Osteoblast (primary cell): ENCODE data around the gene FAT2. TPM values are rescaled to one million over a fixed set of nuclear protein-coding genes. Genes with fewer than 3 reads are reported as not detected.

Experiments
- DNase-seq: peaks from one replicate; pipeline ENCODE4 v3.0.0; 2011; ENCODE audit warnings: low spot score, mixed read lengths; ENCODE audit not compliant: insufficient read length; ENCODE audit errors: missing footprints
- H2AFZ ChIP-seq: 2 replicates; pipeline ENCODE4 v1.6.0; 2011; ENCODE audit warnings: mild to moderate bottlenecking, low read length
- H3K27ac ChIP-seq: 2 replicates; pipeline ENCODE4 v1.5.1; 2011; ENCODE audit warnings: mild to moderate bottlenecking, low read depth, low read length, moderate library complexity
- H3K27me3 ChIP-seq: 2 replicates; pipeline ENCODE4 v1.6.0; 2012; ENCODE audit warnings: mild to moderate bottlenecking, control low read depth, inconsistent platforms, low read length, moderate library complexity; ENCODE audit not compliant: insufficient read depth
- H3K36me3 ChIP-seq: 2 replicates; pipeline ENCODE4 v1.5.1; 2011; ENCODE audit warnings: mild to moderate bottlenecking, low read length, control low read depth, moderate library complexity; ENCODE audit not compliant: insufficient read depth
- H3K4me1 ChIP-seq: 2 replicates; pipeline ENCODE4 v1.5.1; 2011; ENCODE audit warnings: mild to moderate bottlenecking, low read length, control low read depth, moderate library complexity; ENCODE audit not compliant: insufficient read depth
- H3K4me2 ChIP-seq: 2 replicates; pipeline ENCODE4 v1.6.0; 2011; ENCODE audit warnings: mild to moderate bottlenecking, low read length; ENCODE audit not compliant: insufficient read depth
- H3K4me3 ChIP-seq: fragments of 200-600 bp; sonication (generic); 3 replicates; pipeline ENCODE4 v1.5.1; 2012; ENCODE audit warnings: mild to moderate bottlenecking, low read length, inconsistent platforms; ENCODE audit not compliant: insufficient read depth
- H3K79me2 ChIP-seq: 2 replicates; pipeline ENCODE4 v1.6.0; 2012; ENCODE audit warnings: mild to moderate bottlenecking, low read length, control low read depth, inconsistent platforms; ENCODE audit not compliant: insufficient read depth
- H3K9me3 ChIP-seq: 2 replicates; pipeline ENCODE4 v1.5.1; 2011; ENCODE audit warnings: low read depth, low read length, control low read depth
- H4K20me1 ChIP-seq: 2 replicates; pipeline ENCODE4 v1.6.0; 2012; ENCODE audit warnings: mild to moderate bottlenecking, low read length, control low read depth; ENCODE audit not compliant: insufficient read depth
- total RNA-seq: library from RNA; depleted of rRNA; stranded (reverse); fragments of >200 nt; gene quantifications from 2 replicates; pipeline ENCODE4 v1.2.3, GENCODE V29; 2012
- TF ChIP-seq, protein P1 (sequence below): IDR thresholded peaks from 2 replicates; pipeline ENCODE4 v1.5.1; 2011; ENCODE audit warnings: mild to moderate bottlenecking, low read depth, low read length, moderate library complexity; ENCODE audit errors: extremely low read depth

FAT2 gene
- total RNA-seq, 1 donor, result 0.36 TPM

DNA sequence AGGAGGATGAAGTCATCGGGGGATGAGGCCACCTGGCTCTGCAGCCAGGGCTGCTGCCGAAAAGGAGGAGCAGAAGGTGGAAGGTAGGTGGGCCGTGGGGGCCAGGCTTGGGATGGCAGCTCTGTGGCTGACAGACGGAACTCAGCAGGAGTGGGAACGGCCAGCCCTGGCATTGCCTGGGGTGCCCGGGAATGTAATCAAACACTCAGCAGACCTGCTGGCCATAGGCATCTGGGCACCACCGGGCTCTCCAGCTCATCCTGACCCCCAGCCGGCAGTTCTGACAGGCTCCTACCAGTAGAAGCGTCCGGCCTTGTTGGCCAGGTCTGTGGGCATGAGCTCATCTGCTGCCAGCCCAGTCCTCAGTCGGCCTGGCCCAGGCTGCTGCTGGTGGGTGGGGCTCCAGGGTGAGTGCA is 4.3 kb upstream of the FAT2 start:
- Histone ChIP-seq H3K4me2 (no peak overlapping the region), H3K9me3 (no peaks in the 10 kb centered on the region), H3K36me3 (no peaks in the 10 kb centered on the region), H3K27me3 (no peaks in the 10 kb centered on the region), H2AFZ (no peak overlapping the region), H3K79me2 (no peaks in the 10 kb centered on the region), H3K27ac (no peak overlapping the region), H3K4me3 (no peak overlapping the region), H4K20me1 (no peaks in the 10 kb centered on the region), H3K4me1 (no peaks in the 10 kb centered on the region)
- DNase-seq, result no peak
- TF ChIP-seq, protein P1, sequence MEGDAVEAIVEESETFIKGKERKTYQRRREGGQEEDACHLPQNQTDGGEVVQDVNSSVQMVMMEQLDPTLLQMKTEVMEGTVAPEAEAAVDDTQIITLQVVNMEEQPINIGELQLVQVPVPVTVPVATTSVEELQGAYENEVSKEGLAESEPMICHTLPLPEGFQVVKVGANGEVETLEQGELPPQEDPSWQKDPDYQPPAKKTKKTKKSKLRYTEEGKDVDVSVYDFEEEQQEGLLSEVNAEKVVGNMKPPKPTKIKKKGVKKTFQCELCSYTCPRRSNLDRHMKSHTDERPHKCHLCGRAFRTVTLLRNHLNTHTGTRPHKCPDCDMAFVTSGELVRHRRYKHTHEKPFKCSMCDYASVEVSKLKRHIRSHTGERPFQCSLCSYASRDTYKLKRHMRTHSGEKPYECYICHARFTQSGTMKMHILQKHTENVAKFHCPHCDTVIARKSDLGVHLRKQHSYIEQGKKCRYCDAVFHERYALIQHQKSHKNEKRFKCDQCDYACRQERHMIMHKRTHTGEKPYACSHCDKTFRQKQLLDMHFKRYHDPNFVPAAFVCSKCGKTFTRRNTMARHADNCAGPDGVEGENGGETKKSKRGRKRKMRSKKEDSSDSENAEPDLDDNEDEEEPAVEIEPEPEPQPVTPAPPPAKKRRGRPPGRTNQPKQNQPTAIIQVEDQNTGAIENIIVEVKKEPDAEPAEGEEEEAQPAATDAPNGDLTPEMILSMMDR, result no peak

DNA sequence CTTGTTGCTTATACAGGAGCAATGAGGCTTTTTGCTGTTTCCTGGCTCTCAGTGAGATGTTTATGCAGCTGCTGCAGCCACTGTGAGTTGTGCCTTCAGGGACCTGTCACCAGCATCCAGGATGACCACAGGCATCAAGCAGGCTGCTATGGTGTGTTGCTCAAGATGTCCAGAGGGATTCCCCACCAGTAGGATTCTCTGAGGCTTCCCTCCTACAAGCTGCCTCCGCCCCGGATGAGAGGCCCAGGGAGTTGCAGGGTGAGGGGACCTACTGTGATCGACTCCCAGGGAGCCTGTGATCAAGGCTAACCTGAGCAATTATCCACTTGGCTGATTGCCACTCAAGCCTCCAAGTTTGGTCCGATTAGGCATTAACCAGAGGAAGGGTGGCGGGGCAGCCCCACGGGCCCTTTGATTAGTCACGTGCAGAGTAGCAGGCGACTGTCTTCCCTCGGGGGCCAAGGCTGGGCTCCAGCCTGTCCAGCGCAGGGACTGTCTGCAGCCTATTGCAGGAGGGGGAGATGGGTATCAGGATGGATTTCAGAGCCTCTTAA is 1.8 kb upstream of the FAT2 start:
- TF ChIP-seq, protein P1, result no peak
- peaks cover 4% of the 10 kb centered on the region for H3K27me3 ChIP-seq
- H3K4me2 ChIP-seq, result no peak overlapping the region
- no peak overlapping the region for H3K4me3 ChIP-seq
- H3K27ac ChIP-seq, result no peak overlapping the region
- no peaks in the 10 kb centered on the region for H4K20me1 ChIP-seq
- no peaks in the 10 kb centered on the region for H3K36me3 ChIP-seq
- DNase-seq, result peak; percentile 88
- no peaks in the 10 kb centered on the region for H3K79me2 ChIP-seq
- H3K9me3 ChIP-seq, result no peaks in the 10 kb centered on the region
- H3K4me1 ChIP-seq, result no peaks in the 10 kb centered on the region
- no peak overlapping the region for H2AFZ ChIP-seq

DNA sequence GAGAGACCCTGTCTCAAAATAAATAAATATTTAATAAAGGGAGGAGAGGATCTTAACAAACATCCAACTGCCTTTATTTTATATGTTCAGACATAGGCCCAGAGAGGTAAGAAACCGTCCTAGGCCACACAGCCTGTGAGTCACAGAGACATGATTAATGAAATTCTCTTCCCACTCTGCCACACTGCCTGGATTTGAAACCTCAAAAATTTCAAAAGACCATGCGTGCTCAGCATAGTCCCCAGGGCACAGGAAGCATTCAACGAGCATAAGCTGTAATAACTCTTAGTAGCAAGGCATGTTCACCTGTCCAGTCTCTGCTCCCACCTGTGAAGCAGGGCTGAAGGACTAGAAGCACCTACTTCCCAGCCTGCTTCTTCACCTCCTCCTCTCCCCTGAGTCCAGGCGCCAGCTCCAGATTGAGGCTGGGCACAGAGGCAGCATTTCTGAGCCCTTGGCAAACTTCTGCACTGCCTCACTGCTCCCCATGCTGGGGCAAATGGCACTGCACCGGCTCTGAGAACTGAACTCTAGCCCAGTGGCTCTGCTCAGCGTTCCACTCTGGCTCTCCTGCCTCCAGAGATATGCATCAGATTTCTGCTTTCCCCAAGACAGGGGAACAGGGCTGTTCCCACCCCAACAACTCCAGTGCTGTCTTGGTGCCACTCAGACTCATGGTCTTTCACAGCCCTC is 1.1 kb downstream of the FAT2 start:
- TF ChIP-seq, protein P1, result no peak
- H4K20me1 ChIP-seq, result no peaks in the 10 kb centered on the region
- H3K4me1 ChIP-seq, result no peaks in the 10 kb centered on the region
- no peaks in the 10 kb centered on the region for H3K79me2 ChIP-seq
- no peak overlapping the region for H3K4me2 ChIP-seq
- no peaks in the 10 kb centered on the region for H3K36me3 ChIP-seq
- peaks cover 4% of the 10 kb centered on the region for H3K27me3 ChIP-seq
- H2AFZ ChIP-seq, result no peak overlapping the region
- no peaks in the 10 kb centered on the region for H3K9me3 ChIP-seq
- DNase-seq, result peak; percentile 78
- H3K27ac ChIP-seq, result no peak overlapping the region
- no peak overlapping the region for H3K4me3 ChIP-seq

DNA sequence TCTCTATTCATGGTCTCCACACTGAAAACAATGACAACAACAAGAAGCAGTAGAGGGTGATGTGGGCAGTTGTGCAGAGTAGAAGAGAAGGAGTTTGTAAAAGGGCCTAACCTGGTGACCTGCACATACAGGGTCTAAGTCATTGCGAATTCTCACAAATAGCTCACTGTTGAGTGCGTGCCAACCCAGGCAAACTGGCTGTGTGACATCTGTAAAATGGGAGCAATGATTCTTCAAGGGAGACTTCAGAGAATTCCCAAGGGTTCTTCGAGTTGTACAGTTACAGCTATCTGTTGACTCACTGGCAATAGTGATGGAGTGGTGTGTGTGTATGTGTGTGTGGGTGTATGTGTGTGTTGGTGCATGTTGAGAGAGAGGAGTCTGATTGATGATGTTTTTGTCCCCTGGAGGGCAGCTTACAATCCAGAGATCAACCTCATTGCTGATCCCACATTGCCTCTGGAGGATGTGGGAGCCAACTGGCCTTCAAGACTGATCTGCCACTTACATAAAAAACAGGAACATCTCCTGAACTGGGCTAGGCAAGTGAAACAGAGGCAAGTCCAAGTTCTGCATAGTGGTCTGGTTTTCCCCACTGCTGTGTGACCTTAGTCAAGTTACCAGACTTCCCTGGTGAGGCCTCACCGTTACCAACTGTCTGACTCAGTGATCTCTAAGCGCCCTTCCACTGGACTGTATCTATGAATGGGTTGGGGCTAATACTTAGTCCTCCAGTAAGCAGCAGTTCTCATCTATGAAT is 3.2 kb downstream of the FAT2 start:
- H3K9me3 ChIP-seq, result no peaks in the 10 kb centered on the region
- no peaks in the 10 kb centered on the region for H3K36me3 ChIP-seq
- H3K27me3 ChIP-seq, result peaks cover 4% of the 10 kb centered on the region
- DNase-seq, result no peak
- H3K79me2 ChIP-seq, result no peaks in the 10 kb centered on the region
- H3K27ac ChIP-seq, result no peak overlapping the region
- H4K20me1 ChIP-seq, result no peaks in the 10 kb centered on the region
- H3K4me3 ChIP-seq, result no peak overlapping the region
- TF ChIP-seq, protein P1, result no peak
- H3K4me1 ChIP-seq, result no peaks in the 10 kb centered on the region
- H2AFZ ChIP-seq, result no peak overlapping the region
- H3K4me2 ChIP-seq, result no peak overlapping the region
